Fibroblast of skin of back (primary cell): Measurements from ENCODE around the gene ZBTB20.

Experiments used
- DNase-seq: peaks from one replicate; pipeline ENCODE4 v3.0.0-alpha.2; 2013

The ZBTB20 gene

DNA sequence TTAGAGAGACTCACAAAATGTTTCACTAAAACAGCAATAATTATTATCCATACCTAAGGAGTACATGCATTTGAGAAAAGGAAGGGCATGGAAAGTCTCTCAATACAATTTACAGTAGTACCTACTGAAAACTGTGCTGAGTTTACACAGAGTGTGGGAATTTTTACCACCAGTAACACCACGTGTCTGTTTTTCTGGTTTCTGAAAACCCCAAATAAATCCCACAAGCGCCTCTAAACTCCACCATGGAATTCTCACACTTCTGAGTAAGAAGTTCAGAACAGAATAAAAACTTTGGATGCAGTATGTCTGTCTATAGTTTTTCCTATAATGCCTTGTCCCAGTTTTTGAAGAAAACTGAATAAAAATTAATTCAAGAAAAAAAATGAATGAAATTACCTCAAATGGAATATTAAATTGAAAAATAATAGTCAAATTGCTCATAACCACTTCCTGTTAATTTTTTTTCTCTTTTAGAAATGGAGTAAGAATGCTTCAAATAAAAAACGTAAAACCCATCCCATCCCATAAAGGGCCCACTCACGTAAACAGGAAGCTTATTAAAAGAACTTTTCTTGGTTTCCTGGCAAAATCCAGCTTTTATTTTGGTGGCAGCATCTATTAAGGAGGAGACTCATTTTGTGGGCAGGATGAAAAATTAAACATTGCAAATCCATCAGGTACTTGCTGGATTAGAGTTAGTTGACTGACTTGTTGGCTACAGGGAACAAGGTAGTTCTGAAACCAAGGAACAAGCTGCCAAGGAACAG is 475.2 kb downstream of the ZBTB20 start:
- DNase-seq: no peak

- peak; percentile 50 for DNase-seq
Measured at GRCh38 chr3:114669614-114670013, 477.5 kb downstream of the ZBTB20 start.

GRCh38 chr3:114668099-114668498 is 479.0 kb downstream of the ZBTB20 start:
- DNase-seq: no peak

GRCh38 chr3:114666623-114667022 is 480.5 kb downstream of the ZBTB20 start:
- no peak for DNase-seq

GRCh38 chr3:114664006-114664405 is 483.1 kb downstream of the ZBTB20 start:
- DNase-seq: no peak

- no peak for DNase-seq
Measured at GRCh38 chr3:114660808-114661207, 486.3 kb downstream of the ZBTB20 start.

- peak; percentile 57 for DNase-seq
Measured at GRCh38 chr3:114660124-114660523, 487.0 kb downstream of the ZBTB20 start.

DNA sequence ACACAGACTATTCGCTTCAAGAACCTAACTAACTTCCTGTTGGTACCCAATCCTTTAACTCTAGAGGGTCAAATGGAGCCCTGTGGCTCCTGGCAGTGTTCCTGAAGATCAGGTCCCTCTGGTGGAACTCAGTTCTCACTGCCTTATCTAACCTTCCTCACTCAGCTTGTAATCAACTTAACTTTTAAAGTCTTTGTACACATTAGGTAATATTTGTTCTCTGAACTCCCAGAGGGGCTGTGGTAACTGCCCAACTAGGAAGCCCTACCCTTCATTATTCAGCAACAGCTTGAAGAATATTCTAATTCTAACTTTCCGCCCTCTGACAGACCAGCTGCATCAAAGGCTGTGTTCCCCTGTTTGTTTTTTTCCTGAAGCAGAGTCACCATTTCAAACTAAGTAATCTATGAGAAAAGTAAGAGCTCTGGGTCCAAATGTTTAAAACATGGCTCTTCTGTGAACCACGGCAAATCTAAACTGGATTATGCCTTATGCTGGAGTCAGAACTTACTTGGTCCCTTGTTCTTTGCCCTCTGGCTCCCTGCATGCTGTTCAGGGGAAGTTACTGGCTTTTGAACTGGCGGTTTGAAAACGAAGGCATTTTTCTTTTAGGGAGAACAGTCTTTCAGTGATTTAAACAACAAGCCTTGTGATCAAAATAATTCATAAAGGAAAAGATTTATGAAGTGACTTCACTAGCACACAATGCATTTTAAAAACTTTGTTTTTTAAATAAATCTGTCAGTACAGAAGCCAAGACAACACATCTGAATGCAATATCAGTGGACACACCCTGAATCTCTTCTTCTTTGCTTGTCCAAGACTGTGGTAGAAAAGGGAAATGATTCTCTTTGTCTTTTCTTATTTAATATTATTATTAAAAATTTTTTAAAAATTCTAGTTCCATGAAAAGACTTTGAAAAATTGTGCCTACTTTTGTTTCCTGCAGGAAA is 487.7 kb downstream of the ZBTB20 start:
- no peak for DNase-seq

DNA sequence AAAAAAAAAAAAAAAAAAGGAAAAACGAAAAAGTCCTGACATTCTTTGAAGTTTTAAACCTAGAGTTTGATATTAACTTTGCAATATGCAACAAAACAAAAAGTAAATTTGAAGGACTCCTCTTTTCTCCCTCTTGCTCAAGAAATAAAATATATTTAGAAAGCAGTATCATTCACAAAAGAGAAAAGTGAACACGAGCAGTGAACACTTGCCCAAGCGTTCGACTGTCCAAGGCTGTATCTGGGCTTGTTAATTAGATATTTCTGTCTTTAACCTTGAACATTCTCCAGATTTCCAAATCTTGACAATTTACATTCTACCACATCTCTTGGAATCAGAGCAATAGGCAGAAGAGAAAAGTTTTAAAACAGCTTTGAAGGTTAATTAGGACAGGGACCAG is 495.5 kb downstream of the ZBTB20 start:
- DNase-seq: no peak

- peak; percentile 66 for DNase-seq
Measured at GRCh38 chr3:114650808-114651207, 496.3 kb downstream of the ZBTB20 start.

DNA sequence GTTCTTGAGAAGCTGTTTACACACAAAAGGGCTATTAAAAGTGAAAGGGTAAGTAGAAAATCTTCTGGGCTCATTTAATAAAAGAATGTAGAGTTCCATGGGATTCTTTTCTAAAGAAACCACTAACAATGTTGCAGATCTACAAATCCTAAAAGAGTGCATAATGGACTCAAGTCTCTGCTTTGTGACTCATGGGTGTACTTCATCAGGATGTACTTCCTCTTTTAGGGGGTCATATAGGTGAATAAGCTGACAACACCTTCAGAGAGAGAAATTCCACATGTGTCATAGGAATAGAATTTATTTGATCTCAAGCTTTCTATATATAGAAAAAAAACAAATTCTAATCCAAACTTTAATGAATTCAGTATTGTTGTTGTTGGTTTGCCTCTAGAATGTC is 497.8 kb downstream of the ZBTB20 start:
- DNase-seq: peak; percentile 51

DNA sequence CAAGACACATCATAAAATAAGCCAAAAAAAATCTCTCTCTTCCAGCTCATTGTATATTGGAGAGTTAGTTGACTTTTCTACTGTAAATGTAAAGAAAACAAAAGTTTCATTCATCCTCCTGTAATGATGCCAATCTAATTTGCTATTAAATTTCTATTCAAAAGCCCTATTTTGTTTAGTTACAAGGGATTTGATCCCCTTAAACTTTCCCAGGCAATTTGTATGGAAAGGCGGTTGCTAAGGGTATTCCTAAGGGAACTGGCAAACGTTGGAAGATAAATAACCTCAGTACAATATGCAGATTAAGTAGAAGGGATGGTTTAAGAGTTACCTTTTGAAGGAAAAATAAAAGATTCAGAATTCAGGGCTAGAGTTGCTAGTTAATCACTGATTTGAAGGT is 500.6 kb downstream of the ZBTB20 start:
- no peak for DNase-seq

GRCh38 chr3:114645392-114645791 is 501.7 kb downstream of the ZBTB20 start:
- peak; percentile 61 for DNase-seq

- DNase-seq: no peak
Measured at GRCh38 chr3:114644367-114644766, 502.7 kb downstream of the ZBTB20 start.

GRCh38 chr3:114642951-114643741 is 503.9 kb downstream of the ZBTB20 start:
- DNase-seq: no peak

DNA sequence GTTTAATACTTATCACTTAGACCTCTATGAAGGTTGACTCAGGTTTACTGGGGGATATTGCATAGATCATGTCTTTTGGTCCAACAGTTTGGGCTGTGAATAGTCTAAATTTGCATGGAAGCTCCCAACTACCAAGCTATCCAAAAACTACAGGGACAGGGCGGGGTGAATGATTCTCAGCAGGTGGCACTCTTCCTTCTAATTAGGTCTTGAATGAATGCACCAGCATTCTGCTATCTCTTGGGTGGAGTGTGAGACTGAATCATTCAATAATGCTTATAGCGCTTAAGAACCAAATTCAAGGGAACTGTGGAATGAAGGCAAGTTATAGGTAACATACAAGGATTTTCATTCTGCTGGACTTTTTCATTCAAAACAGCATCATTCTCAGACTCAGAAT is 507.0 kb downstream of the ZBTB20 start:
- no peak for DNase-seq

GRCh38 chr3:114639171-114639570 is 507.9 kb downstream of the ZBTB20 start:
- no peak for DNase-seq

DNA sequence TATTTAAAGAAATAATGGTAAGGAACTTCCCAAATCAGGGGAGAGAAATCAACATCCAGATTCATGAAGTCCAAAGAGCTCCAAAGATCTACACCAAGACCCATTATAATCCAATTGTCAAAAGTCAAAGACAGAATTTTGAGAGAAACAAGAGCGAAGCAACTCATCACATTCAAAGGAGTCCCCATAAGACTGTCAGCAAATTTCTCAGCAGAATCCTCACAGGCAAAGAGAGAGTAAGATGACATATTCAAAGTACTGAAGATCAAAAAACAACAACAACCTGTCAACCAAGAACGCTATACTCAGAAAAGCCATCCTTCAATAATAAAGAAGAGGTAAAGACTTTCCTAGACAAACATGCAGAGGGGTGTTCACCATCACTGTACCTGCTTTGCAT is 511.2 kb downstream of the ZBTB20 start:
- DNase-seq: no peak

DNA sequence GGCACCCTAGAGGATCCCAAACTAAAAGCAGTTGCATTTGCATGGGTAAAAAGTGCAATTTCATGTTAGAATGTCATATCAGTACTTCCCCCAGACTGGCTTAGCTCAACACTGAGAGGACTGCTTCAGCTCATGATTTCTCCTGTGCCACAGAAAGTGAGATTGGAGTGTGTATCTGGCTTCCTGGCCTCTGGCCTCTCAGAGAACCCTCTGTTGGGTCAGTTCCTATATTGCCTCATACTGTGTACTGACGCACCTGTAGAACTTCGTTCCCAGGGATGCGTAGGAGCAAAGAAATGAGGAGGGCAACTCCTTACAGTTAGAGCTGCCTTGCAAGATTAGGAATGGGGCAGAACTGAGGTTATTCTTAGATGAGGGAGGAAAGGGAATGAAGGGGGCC is 512.5 kb downstream of the ZBTB20 start:
- no peak for DNase-seq

DNA sequence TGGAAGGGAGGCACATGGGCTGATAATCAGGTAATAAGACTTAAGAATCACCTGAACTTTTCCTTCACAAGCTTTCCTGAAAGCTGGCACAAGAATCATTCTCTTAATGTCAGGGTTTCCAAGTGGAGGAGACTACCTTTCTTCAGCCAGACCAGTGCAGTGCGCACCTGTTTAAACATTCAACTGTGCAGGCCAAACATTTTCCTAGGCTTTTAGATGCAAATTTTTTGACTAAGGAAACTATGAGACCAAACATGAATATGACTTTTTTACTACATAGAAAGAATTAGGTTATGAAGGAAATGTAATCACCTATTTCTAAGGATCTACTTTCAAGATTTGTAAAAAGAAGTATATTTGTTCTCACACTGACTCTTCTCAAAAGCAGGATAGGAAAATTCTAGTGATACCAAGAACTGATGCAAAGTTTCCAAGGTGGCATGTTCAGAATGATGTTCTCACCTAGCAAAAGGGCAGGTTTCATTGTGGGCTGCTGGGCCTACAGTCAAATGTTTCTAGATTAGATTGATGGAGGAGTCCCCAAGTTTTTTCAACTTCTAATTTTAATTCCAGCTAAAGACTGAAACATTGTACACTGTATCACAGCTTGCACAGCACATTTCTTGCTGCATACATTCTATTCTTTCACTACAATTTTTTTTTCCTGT is 514.2 kb downstream of the ZBTB20 start:
- no peak for DNase-seq

DNA sequence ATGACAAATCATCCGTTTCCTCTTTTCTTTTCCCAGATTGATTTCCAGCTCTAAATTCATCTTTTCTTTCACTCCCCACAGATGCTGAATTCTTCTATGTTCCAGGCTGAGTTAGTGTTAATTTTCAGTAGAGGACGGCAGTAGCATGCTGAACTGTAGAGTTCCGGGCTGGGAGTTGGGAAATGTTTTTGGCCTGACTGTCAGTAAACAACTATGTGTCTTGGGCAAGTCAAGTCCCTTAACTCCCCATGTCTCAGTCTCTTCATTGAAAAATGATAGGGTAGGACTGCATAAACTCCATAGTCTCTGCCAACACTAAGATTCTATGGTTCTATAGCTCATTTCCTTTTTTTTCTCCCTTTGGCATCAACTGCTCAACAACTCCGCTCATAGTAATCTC is 519.3 kb downstream of the ZBTB20 start:
- no peak for DNase-seq

DNA sequence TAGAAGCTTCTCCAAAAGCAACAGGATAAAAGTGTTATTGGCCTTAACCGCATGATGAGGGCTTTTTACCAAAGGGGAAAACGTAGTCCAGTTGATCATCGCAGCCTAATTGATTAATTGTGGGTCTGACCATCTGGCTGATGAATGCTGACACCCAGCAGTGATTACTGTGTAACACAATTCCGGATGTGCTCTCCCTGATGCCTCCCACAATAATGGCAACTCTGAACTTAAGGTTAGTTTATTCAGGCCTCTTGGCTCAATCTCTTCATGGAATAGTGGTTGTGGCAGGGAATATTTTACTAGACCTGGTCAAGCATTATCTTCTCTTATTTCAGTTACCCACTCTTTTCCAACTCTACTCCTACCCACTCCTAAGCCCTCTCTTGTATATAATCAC is 520.3 kb downstream of the ZBTB20 start:
- no peak for DNase-seq
